ENCODE measurements around the gene BRD8. TPM values are rescaled to one million over a fixed set of nuclear protein-coding genes. Genes with fewer than 3 reads are reported as not detected.

BRD8 gene
- total RNA-seq, 1 experiment from 2014 or later: 60.0 TPM

GRCh38 chr5:138102454-138103318 is 75.7 kb downstream of the BRD8 start:
- no peak for DNase-seq (ENCODE audit: low read depth)

GRCh38 chr5:138096997-138097828 is 81.2 kb downstream of the BRD8 start:
- no peak for DNase-seq (ENCODE audit: low read depth)

GRCh38 chr5:138096363-138096762 is 82.1 kb downstream of the BRD8 start:
- DNase-seq (ENCODE audit: low read depth): no peak

- DNase-seq (ENCODE audit: low read depth): no peak
These were observed 83.1 kb downstream of the BRD8 start for GRCh38 chr5:138095100-138095907.

DNA sequence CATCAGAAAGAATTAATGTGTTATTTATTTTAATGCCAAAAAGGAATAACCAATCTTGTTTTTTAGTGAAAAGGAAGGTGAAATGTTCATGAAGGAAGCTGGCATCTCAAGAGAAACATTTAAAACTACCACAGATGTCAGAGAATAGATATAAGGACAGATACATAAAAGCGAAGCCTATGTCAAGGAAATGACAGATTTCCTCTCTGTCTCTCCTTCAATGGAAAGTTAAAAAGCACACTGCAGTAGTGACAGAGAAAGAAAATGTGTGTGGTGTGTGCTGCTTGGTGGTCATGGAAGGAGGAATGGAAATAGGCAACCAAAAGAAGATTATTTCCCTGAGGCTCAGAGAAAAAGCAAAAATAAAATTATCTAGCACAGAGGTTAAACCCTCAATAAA is 85.4 kb downstream of the BRD8 start:
- no peak for DNase-seq (ENCODE audit: low read depth)

DNA sequence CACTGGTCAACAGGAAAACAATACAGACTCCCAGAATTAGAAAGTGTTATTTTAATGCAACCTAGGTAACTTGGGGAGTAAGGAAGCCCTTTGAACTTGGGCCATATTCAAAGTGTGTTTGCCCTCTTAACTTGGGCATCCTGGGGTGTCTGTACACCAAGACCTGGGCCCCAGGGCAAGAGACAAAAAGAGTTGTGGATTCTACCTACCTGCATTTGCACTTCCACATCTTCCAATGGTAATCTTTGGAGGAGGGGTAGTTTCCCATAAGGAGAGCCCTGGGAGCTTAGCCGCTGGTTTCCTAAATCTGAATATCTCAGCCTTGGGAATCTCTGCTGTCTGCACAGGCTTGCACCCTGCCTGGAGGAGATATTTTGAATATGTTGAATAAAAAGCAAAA is 86.1 kb downstream of the BRD8 start:
- DNase-seq (ENCODE audit: low read depth): no peak

GRCh38 chr5:138091685-138092084 is 86.7 kb downstream of the BRD8 start:
- DNase-seq (ENCODE audit: low read depth): no peak

Other genes with a start within 250 kb of the BRD8 start
- 11.5 and 20.8 TPM in 2 replicates for gene FAM13B, start 145.6 kb downstream of the BRD8 start, total RNA-seq (2014; rRNA removed)
- not detected in 2 replicates for gene WNT8A, start 94.6 kb downstream of the BRD8 start, total RNA-seq (2014; rRNA removed)
- gene NME5, start 39.2 kb downstream of the BRD8 start, total RNA-seq (2014; rRNA removed): 0.17 TPM in 1 of 2 replicates, not detected in the other
- gene KIF20A, start 482 bp upstream of the BRD8 start, total RNA-seq (2014; rRNA removed): 108 and 113 TPM in 2 replicates
- 27.0 and 27.4 TPM in 2 replicates for gene CDC23, start 34.7 kb upstream of the BRD8 start, total RNA-seq (2014; rRNA removed)
- not detected in 2 replicates for gene GFRA3, start 96.0 kb upstream of the BRD8 start, total RNA-seq (2014; rRNA removed)
- 16.9 and 18.3 TPM in 2 replicates for gene CDC25C, start 153.2 kb upstream of the BRD8 start, total RNA-seq (2014; rRNA removed)
- gene FAM53C, start 159.6 kb upstream of the BRD8 start, total RNA-seq (2014; rRNA removed): 27.2 and 29.7 TPM in 2 replicates
- 30.3 and 36.1 TPM in 2 replicates for gene KDM3B, start 174.1 kb upstream of the BRD8 start, total RNA-seq (2014; rRNA removed)

Measured in LHCN-M2 (cell line).